CD4-positive, alpha-beta T cell (primary cell): ENCODE data around the gene PCK2. TPM values are rescaled to one million over a fixed set of nuclear protein-coding genes. Genes with fewer than 3 reads are reported as not detected.
A peak's percentile ranks its signal among the peaks of the same experiment; 100 is the strongest.

Source experiments
- ATAC-seq: fragments of 200-7000 bp; cut with Tn5 transposase; one replicate; pipeline ENCODE4 v1.10.0; 2022; ENCODE audit warnings: mild to moderate bottlenecking; ENCODE audit not compliant: poor library complexity
- CTCF ChIA-PET: fragments of 350-600 bp; sonication (Branson Sonifier 250); formaldehyde crosslinking; loops from one replicate; lab custom pipeline; 2021; ENCODE audit warnings: antibody characterized with exemption, inconsistent platforms; lab: Charles Lee
- POLR2A ChIA-PET: fragments of 350-600 bp; sonication (Branson Sonifier 250); formaldehyde crosslinking; loops from one replicate; lab custom pipeline; 2021; ENCODE audit warnings: antibody characterized with exemption, inconsistent platforms; lab: Charles Lee
- DNase-seq, 14 experiments: peaks; one replicate each; pipeline ENCODE4 v3.0.0-alpha.2; 2013 to 2020; ENCODE audit warnings: mixed read lengths in 2 of 14
- H3K27ac ChIP-seq, 2 donors: one replicate each; pipeline versions ENCODE4 v1.5.1 to v1.7.0; 2013; ENCODE audit warnings: low read length in 2 of 2, low read depth in 1 of 2, mild to moderate bottlenecking in 1 of 2
- H3K27me3 ChIP-seq, 2 experiments: 1 replicate in 1 of 2; 2 replicates in 1 of 2; pipeline versions ENCODE4 v1.6.1 to v1.7.0; 2013; ENCODE audit warnings: low read length in 2 of 2, control low read depth in 1 of 2, mild to moderate bottlenecking in 1 of 2, moderate library complexity in 1 of 2; ENCODE audit not compliant: insufficient read depth in 2 of 2, control insufficient read depth in 1 of 2
- H3K36me3 ChIP-seq: one replicate; pipeline ENCODE4 v1.6.1; 2013; ENCODE audit warnings: low read length, control low read depth; ENCODE audit not compliant: insufficient read depth
- H3K4me1 ChIP-seq: one replicate; pipeline ENCODE4 v1.6.1; 2013; ENCODE audit warnings: low read length, control low read depth; ENCODE audit not compliant: insufficient read depth
- H3K4me3 ChIP-seq: one replicate; pipeline ENCODE4 v1.5.1; 2013; ENCODE audit warnings: mild to moderate bottlenecking, low read length, moderate library complexity
- H3K9me3 ChIP-seq, 2 experiments: 1 replicate in 1 of 2; 2 replicates in 1 of 2; pipeline versions ENCODE4 v1.6.1 to v1.7.0; 2013; ENCODE audit warnings: low read length in 2 of 2, mild to moderate bottlenecking in 2 of 2, control low read depth in 1 of 2, moderate library complexity in 1 of 2; ENCODE audit not compliant: control insufficient read depth in 1 of 2, insufficient read depth in 1 of 2
- H3K27ac Mint-ChIP-seq: one replicate; pipeline ENCODE4 v1.8.0; 2020; ENCODE audit warnings: mixed read lengths
- H3K27me3 Mint-ChIP-seq: one replicate; pipeline ENCODE4 v1.8.0; 2021; ENCODE audit warnings: mixed read lengths
- H3K36me3 Mint-ChIP-seq: one replicate; pipeline ENCODE4 v1.8.0; 2021; ENCODE audit warnings: low read depth, mixed read lengths
- H3K4me1 Mint-ChIP-seq: one replicate; pipeline ENCODE4 v1.8.0; 2021; ENCODE audit warnings: low read depth, mixed read lengths
- H3K4me3 Mint-ChIP-seq: one replicate; pipeline ENCODE4 v1.8.0; 2020; ENCODE audit warnings: mild to moderate bottlenecking, mixed read lengths
- H3K9me3 Mint-ChIP-seq: one replicate; pipeline ENCODE4 v1.8.0; 2020; ENCODE audit warnings: mixed read lengths
- CTCF ChIP-seq: fragments of 200-600 bp; IDR thresholded peaks from one replicate; pipeline ENCODE4 v1.8.0; 2022; ENCODE audit warnings: antibody characterized with exemption, mild to moderate bottlenecking
- intact Hi-C, 2 experiments: fragments of 100-400 bp; cut with DNase I in 1 of 2; cut with micrococcal nuclease in 1 of 2; formaldehyde crosslinking; loops; one replicate each; pipeline versions ENCODE4 v1.15.1 to v1.9.0; 2023 to 2025; cut with DNase I, micrococcal nuclease
- total RNA-seq, 174 experiments: library from RNA in 2 of 174; stranded (reverse) in 2 of 174; gene quantifications; one replicate each; pipeline ENCODE4 v1.2.3 and lab custom pipeline; 2021 to 2026

The PCK2 gene
- total RNA-seq, 2 experiments from 2014 or later = 5.2 to 7.4 TPM

DNA sequence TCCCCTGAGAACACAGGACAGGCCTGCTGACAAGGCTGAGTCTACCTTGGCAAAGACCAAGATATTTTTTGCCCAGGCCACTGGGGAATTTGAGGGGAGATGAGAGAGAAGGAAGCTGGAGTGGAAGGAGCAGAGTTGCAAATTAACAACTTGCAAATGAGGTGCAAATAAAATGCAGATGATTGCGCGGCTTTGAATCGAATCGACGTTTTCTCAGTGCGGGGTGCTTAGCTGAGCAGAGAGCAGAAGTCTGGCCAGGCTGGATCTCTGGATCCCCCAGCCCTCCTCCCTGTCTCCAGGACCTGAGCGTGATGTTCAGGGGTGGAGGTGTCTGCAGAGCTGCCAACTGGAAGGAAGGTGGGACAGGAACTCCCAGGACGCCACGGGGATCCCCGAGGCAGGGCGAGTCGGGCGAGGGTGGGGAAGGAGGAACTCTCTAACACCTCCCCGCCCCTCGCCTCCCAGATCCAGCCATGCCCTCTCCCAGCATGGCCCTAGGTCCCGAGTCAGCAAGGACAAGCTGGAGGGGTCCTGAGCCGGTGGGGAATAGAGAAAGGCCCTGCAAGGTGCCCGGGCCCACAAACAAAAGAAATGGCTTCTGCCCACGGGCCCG is 42.8 kb upstream of the PCK2 start:
- intact Hi-C loops = no loop called here
- no peak for ATAC-seq
- H3K9me3 Mint-ChIP-seq = no peaks in the 10 kb centered on the region
- ChIA-PET CTCF (interaction anchor here (1.5 to 2.2 kb wide), 3 partner anchors 39 to 110 kb away, joined by 3 to 10 read pairs (median 6); partner anchors contain the start of gene IRF9), POLR2A (interaction anchor here (0.6 to 2.1 kb wide), 8 partner anchors 30 to 380 kb away, joined by 3 to 17 read pairs (median 4); partner anchors contain the start of genes DCAF11, DHRS4L2, IRF9 and NRL)
- no peaks in the 10 kb centered on the region for H3K36me3 Mint-ChIP-seq
- Histone ChIP-seq H3K4me1 (peaks cover 21% of the 10 kb centered on the region), H3K27me3 (peaks cover 0 to 16% of the 10 kb centered on the region in 2 experiments), H3K36me3 (no peaks in the 10 kb centered on the region), H3K4me3 (peak overlapping the region; percentile 71), H3K27ac (no peak overlapping the region), H3K9me3 (peaks cover 0 to 10% of the 10 kb centered on the region in 2 experiments)
- H3K4me1 Mint-ChIP-seq = peaks cover 14% of the 10 kb centered on the region
- H3K27ac Mint-ChIP-seq = no peak overlapping the region
- peak overlapping the region; percentile 84 for H3K4me3 Mint-ChIP-seq
- TF ChIP-seq CTCF = no peak
- DNase-seq = peak in 3 of 14 experiments; percentile 9 to 42 (median 34)
- H3K27me3 Mint-ChIP-seq = peaks cover 25% of the 10 kb centered on the region

GRCh38 chr14:24051789-24052655 is 42.1 kb upstream of the PCK2 start, which contains the start of gene CARMIL3:
TSS of gene CARMIL3 (plus strand) at chr14:24052009. CDS start at chr14:24052154, 145 bp downstream.
- TF ChIP-seq CTCF = no peak
- ATAC-seq (peak; percentile 76), DNase-seq (peak in 13 of 14 experiments; percentile 29 to 82 (median 51))
- Histone ChIP-seq H3K4me1 (peaks cover 21% of the 10 kb centered on the region), H3K27me3 (peaks cover 0 to 16% of the 10 kb centered on the region in 2 experiments), H3K4me3 (peak within 1 kb of the TSS; percentile 71), H3K36me3 (no peaks in the 10 kb centered on the region), H3K9me3 (peaks cover 0 to 10% of the 10 kb centered on the region in 2 experiments), H3K27ac (no peak within 1 kb of the TSS)
- Mint-ChIP-seq H3K9me3 (no peaks in the 10 kb centered on the region), H3K27me3 (peaks cover 25% of the 10 kb centered on the region), H3K4me1 (peaks cover 14% of the 10 kb centered on the region), H3K36me3 (no peaks in the 10 kb centered on the region), H3K27ac (no peak within 1 kb of the TSS), H3K4me3 (peak within 1 kb of the TSS; percentile 90)
- ChIA-PET CTCF (interaction anchor here (1.5 to 2.2 kb wide), 3 partner anchors 38 to 109 kb away, joined by 3 to 10 read pairs (median 6); partner anchors contain the start of gene IRF9), POLR2A (interaction anchor here (0.6 to 2.1 kb wide), 9 partner anchors 29 to 584 kb away, joined by 3 to 17 read pairs (median 4); partner anchors contain the start of genes DCAF11, DHRS4L2, IRF9 and NRL)
- intact Hi-C loops = no loop called here
